GM18526 (cell line): ENCODE measurements around the gene FPR3.

ENCODE experiments used
- POLR2A ChIP-seq: IDR thresholded peaks from 3 replicates; pipeline ENCODE4 v1.6.1; 2011; ENCODE audit not compliant: insufficient read length; ENCODE audit errors: extremely low read depth

FPR3 gene

DNA sequence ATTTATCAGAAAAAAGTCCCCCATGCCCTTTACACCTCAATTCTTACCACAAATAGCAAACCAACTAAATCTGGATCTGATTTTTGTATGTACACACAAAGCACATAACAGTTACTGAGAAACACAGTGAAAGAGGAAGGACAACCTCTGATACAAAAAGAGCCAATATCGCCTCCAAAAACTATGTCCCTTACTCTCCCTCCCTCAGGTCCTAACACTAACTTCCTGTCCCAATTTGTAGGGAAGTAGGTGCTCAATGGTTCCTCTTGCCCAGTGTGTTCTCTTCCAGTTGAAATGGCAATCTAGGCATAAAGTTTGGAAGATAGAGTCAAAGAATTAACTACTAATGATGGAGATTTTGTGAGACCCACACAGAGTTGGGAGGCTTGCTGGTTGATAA is 15.8 kb upstream of the FPR3 start:
- no peak for TF ChIP-seq POLR2A

GRCh38 chr19:51779703-51780102 is 15.3 kb upstream of the FPR3 start:
- no peak for TF ChIP-seq POLR2A

GRCh38 chr19:51780270-51780669 is 14.7 kb upstream of the FPR3 start:
- no peak for TF ChIP-seq POLR2A

- no peak for TF ChIP-seq POLR2A
Observed at GRCh38 chr19:51781999-51782398, 13.0 kb upstream of the FPR3 start.

GRCh38 chr19:51783372-51783771 is 11.6 kb upstream of the FPR3 start:
- no peak for TF ChIP-seq POLR2A

DNA sequence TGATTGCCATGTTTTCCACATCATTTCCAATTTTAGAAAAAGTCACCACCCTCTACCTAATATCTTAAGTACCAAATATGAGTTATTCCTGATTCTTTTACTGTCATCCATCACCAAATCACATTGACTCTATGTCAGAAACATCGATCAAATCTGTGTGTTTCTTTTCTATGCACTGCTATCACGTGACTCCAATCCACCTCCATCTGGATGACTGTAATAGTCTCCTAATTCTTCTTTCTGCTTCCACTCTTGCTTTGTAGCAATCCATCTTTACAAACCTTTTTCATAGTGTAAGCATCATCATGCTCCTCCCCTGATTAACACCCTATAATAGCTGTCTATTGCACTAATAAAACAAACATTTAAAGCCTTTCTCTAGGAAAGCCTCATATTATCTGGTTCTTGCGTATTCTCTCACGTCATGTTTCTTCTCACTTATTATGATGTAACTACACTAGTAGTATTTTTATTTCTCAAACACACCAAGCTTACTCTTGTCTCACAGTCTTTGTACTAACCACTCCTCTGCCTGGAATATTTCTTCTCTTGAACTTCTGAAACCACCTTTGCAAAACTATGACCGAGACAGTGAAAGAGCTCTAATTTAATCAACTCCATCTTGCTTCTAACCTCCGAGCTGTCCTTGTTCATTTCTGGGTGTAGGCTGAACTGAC is 10.7 kb upstream of the FPR3 start:
- TF ChIP-seq POLR2A, result no peak

GRCh38 chr19:51784922-51785690 is 9.9 kb upstream of the FPR3 start:
- TF ChIP-seq POLR2A, result no peak

DNA sequence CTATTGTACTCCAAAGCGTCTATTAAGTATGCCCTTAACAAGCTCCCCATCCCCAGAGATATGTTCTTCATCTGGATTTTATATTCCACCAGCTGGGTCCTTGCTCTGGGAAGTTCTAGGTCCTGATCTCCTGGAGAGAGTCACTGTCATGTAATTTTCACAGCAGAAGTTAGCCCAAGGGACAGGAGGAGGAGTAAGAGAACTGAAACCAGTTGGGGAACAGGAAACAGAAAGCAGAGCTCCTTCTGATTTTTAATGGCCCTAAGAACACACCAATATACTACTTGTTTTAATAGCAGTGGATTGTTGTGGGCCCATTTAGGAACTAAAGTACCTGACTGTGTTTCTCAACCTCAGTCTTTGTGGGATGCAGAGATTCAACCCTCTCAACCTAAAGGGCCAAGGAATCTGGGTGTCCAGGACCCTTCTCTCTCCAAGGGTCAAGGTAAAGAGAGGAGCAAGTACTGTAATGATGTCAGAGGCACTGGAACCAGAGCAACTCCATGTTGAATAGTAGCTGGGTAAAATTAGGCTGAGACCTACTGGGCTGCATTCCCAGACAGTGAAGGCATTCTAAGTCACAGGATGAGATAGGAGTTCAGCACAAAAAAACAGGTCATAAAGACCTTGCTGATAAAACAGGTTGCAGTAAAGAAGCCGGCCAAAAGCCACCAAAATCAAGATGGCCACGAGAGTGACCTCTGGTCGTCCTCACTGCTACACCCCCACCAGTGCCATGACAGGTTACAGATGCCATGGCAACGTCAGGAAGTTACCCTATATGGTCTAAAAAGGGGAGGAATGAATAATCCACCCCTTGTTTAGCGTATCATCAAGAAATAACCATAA is 8.1 kb upstream of the FPR3 start:
- no peak for TF ChIP-seq POLR2A

DNA sequence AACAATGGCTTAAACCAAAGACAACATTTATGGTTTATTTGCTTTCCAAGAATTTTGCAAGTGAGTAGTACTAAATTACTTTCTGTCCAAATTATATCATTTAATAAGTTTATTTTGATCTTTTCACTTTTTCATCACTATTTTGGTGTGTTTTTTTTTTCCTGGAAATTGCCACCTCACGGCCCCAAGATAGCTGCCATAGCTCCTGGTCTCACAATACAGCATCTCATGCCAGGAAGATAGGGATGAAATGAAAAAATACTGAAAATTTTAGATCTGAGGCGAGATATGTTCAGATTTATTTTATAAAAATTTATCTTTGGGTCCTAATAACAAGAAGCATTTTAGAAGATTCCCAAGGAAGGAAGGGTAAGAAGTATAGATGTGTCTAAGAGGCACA is 6.9 kb upstream of the FPR3 start:
- no peak for TF ChIP-seq POLR2A

DNA sequence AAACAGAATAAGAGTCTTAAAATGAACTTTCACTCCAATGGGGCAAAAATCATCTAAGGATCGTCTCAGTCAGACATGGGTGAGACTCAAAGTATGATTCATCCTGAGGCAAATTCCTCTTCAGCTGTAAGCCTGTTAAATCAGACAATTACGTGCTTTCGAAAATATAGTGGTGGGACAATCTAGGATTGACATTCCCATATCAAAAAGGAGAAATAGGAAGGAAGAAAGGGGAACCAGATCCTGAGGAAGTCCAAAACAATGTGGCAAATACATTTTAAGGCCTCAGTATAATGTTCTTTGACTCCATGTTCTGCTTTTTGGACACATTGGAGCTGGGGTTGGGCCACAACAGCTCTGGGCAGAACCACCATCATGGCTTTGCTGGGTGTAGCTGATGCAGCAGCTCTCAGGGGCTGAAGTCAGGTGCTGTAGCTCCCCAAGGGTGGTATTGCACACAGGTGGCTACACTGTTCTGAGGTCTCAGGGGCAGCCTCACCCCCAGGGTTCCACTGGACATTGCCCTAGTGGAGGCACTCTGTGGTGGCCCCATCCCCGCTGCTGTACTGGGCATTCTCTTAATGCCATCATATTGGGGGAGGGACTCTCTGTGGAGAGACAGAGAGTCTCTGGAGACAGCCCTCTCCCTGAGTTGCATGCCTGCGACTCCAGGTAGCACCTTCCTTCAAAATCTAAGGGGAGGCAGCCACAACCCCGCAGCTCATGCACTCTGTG is 5.7 kb upstream of the FPR3 start:
- TF ChIP-seq POLR2A, result no peak

- no peak for TF ChIP-seq POLR2A
Observed at GRCh38 chr19:51792932-51793331, 2.0 kb upstream of the FPR3 start.

DNA sequence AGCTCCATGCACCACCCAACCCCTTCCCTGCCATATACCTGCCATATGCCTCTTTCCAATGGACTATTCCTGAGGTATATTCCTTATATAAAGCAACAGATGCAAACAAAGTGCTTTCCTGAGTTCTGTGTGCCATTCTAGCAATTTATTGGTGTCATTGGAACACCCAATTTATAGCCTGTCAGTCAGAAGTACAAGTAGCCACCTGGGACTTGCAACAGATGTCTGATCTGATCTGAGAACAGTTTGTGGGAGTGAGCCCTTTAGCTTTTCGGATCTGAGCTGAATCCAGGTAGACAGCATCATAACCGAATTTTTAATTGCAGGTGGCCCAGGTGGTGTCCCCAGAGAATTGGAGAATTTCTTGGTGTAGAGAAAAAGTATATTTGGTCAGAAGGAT is 963 bp upstream of the FPR3 start:
- TF ChIP-seq POLR2A, result no peak

GRCh38 chr19:51796195-51796679 is 1.3 kb downstream of the FPR3 start:
- no peak for TF ChIP-seq POLR2A

DNA sequence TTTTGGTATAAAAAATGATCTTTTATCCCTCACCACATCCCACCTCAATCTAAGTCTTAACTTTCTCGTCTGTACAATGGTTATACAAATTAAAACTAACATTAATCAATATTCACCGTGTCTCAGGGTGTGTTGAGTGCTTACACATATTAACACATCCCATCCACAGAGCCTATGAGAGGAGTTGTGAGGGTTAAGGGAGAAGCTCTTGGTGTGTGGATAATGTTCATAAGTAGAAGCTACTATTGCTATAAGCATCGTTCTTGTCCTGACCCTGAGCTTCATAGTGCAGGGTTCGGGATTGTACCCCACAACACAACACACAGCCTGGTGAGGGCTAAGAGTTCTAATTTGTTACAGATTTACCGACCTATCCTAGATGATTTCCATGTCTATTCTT is 2.5 kb downstream of the FPR3 start:
- TF ChIP-seq POLR2A, result no peak

DNA sequence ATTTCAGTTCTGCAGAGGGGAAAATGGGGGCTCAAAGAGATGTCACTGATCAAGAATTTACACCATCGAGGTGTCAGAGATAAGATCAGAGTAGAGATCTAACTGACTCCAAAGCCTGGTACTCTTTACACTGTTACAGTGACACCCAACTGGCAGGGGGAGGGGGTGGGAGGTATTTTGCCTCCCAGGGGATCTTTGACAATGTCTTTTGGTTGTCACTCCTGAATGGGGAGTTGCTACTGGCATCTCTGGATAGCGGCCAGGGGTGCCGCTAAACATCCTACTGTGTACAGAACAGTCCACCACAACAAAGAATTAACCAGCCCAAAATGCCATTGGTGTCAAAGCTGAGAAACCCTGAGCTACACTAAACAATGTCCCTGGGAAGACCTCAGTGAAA is 3.1 kb downstream of the FPR3 start:
- TF ChIP-seq POLR2A, result no peak
